GM19043 (cell line): Measurements from ENCODE around the gene MEIS2.

Experiments
- ATAC-seq: cut with Tn5 transposase; IDR thresholded peaks from one replicate; pipeline ENCODE4 v1.9.1; 2021; ENCODE audit warnings: low read depth; ENCODE audit not compliant: unreplicated experiment

MEIS2 gene

GRCh38 chr15:36967929-36968328 lies 132.4 kb downstream of the MEIS2 start:
- ATAC-seq: no peak

GRCh38 chr15:36966708-36967107 lies 133.6 kb downstream of the MEIS2 start:
- ATAC-seq: no peak

DNA sequence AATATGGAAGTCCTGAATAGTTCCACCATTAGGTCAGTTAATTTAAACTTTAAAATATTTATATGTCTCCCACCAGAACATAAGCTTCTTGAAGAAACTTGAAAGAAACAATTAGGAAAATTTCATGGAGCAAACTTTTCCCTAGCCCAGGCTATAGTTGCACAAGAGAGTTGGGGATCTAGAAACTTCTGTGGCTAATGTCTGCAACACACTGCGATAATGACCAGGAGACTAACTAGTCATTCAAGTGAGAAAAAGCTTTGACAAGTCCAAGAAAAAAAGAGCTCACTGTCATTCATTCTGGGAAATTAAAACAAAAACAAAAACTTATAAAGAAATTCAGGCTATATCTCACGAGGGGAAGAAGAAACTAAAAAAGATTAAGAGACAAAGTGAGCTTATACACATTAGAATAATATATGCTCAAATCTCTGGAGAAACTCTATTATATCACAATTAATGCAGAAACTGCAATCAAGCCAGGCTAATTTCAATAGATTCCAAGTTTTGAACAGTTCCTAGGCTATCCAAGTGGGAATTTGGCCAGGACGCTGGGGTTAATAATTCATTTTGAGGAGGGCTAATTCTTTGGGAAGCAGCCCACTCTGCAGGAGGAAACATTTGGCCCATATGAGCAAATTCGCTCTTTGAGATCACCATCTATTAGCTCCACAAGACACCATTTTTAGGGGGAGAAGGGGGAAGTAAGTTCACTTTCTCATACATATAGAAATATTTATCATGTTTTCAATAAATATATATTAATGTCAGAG lies 134.6 kb downstream of the MEIS2 start:
- no peak for ATAC-seq

DNA sequence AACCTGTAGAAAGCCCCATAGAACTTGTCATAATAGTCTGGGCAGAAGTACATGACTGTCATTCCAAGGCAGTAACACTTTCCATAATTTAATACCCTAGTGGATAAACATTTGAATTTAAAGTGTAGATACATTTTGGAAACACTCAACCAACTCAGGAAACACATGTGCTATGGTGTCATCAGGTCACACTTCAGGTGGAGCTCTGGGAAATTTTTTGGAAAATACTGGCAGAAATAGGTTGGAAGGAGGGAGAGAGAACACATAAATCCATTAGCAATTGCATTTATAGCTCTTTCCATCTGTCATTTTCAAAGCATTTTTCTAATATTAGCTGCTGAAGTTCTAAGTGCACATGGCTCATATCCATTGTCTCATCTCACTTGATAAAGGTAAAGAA lies 135.7 kb downstream of the MEIS2 start:
- no peak for ATAC-seq

GRCh38 chr15:36961956-36962355 lies 138.4 kb downstream of the MEIS2 start:
- ATAC-seq: no peak

GRCh38 chr15:36960947-36961227 lies 139.5 kb downstream of the MEIS2 start:
- no peak for ATAC-seq

- ATAC-seq: no peak
Observed at GRCh38 chr15:36960179-36960946, 140.0 kb downstream of the MEIS2 start.

DNA sequence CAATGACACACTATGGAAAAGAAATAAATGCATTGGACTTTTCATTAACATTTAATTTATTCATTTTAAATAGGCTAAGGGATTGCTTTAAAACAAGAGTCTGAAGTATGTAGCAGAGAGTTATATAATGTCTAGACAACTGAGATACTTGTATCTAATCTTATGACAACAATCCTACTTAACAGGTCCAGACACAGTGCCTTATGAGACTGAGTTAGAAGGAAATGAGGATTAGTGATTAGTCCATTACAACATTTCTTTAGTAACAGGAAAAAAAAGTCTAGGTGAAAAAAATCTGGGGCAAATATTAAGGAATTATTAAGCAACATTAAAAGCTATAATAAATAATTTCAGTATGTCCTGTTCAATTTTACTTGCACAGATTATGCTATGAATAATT lies 140.6 kb downstream of the MEIS2 start:
- ATAC-seq: no peak

- no peak for ATAC-seq
Observed at GRCh38 chr15:36958606-36959005, 141.7 kb downstream of the MEIS2 start.

DNA sequence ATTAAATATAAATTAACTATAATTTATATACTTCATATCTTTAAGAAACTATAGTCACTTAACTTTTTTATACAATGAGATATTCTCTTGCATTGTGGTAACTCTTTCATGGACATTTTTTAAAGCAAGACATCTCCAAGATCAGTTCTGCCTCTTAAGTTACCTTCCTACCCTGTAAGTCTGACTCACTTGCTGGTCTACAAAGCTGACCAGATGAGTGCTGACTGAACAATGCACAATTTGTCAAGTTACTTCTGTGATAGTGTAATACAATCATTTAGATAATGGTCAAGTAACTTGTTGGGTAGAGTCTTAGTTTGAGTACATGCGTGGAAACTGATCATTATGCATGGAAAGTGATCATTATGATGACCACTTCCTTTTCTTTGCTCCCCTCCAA lies 145.9 kb downstream of the MEIS2 start:
- no peak for ATAC-seq

DNA sequence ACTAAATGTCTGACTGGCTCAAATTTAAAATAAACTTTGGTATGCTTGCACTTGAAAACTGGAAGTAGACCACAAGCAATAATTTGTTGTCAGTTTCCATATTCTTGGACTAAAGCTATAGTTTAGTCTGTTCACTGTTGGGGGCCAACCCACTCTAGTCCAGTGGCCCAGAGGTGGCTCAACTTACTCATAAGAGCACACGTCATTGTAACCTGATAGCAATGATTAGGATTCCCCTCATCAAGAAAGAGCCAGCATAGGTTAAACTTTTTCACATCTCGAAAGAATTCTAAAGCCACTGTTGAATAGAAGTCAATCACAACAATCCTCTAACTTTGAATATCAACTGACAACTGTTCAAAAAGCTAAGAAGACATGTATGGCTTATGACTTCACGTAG lies 147.0 kb downstream of the MEIS2 start:
- no peak for ATAC-seq

- ATAC-seq: no peak
Observed at GRCh38 chr15:36951731-36952247, 148.6 kb downstream of the MEIS2 start.

- ATAC-seq: no peak
Observed at GRCh38 chr15:36950371-36950770, 150.0 kb downstream of the MEIS2 start.

GRCh38 chr15:36948982-36949381 lies 151.4 kb downstream of the MEIS2 start:
- ATAC-seq: no peak

- ATAC-seq: no peak
Observed at GRCh38 chr15:36947035-36947719, 153.2 kb downstream of the MEIS2 start.

- ATAC-seq: no peak
Observed at GRCh38 chr15:36944442-36944841, 155.9 kb downstream of the MEIS2 start.

DNA sequence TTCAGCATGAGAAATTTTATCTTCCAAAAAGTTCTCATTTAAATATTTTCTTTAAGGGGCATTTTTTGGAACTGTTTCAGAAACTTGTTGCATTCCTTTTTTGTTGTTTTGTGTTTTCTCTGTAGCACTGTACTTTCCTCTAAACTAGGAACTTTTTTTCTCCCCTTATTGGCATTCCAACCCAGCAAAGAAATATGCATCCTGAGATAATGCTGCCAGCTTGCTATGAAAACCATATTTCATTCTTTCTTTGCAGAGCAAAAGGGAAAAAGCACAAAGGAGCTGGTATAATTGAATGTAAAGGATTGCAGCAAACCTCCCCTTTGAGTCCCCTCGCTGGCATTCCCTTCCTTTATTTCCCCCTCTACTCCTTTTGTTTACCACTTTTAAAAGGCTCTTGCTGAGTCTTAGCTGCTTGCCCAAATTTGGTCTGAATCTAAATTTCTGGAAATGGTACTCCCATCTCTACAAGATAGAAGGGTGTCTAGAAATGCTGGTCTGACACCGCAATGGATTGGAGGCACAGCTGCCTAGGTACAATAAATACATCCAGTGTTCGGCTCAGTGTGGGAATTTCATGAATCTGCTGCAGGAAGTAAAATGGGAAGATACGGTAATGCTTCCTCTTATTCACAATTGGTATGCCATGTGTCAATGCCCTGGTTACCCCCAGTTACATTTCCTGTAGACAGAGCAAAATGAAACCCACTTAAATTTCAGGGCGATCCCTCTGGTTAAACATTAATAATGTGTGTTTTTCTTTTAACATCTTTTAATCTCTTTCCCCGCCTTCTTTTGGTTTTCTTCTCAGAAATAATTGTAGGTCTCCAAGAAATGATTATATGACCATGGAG lies 156.6 kb downstream of the MEIS2 start:
- ATAC-seq: no peak

DNA sequence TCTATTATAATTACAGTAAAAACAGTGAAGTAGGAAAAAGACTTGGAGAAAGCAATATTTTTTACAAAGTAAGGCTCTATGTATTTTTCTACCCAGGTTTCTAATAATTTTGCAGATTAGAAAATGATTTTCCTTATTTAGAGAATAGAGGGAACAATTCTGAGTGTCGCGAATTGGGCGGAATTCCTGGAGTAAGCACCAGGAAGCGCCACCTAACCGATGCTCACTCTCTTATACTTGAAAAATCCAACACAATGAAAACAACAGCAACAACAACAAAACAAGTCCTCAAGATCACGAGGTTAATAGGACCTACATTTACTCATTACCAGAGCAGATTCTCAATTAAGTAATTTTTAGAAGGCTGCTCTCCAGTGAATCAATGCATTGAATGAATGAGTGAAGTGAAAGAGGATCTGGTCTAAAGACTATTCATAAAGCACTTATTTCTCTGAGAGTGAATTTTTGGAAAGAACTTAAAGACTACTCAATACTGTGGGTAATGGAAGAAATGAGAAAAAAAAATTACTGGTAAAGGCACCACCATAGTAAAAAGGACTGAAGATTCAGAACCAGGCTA lies 158.0 kb downstream of the MEIS2 start:
- no peak for ATAC-seq

GRCh38 chr15:36941798-36942197 lies 158.6 kb downstream of the MEIS2 start:
- ATAC-seq: no peak

GRCh38 chr15:36940636-36941260 lies 159.6 kb downstream of the MEIS2 start:
- no peak for ATAC-seq
